ENCODE results near the gene CYB5B.

The CYB5B gene

DNA sequence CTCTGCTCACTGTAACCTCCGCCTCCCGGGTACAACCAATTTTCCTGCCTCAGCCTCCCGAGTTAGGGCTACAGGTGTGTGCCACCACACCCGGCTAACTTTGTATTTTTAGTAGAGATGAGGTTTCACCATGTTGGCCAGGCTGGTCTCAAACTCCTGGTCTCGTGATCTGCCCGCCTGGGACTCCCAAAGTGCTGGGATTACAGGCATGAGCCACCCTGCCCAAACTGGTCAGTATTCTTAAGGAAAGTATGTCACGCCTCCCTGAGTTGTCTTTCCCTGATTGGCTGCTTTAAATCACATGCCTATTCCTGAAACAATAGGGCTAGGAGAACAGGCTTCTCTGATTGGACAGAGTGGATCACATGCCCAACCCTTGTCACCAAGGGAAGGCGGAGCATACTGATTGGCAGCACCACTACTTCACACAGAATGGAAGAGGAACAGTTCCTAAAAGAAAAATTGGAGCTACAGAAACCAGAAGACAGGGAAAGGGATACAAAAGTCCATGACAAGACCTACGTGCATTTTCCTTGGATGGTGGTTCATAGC lies 17.6 kb upstream of the CYB5B start:
- ChIA-PET POLR2A (interaction anchor here (0.6 kb wide), 1 partner anchor 13 kb away, joined by 5 read pairs; no protein-coding TSS in a partner anchor), CTCF (interaction anchor here (4.8 kb wide), 1 partner anchor 10 kb away, joined by 60 read pairs; no protein-coding TSS in a partner anchor)
- TF ChIP-seq, protein P1, sequence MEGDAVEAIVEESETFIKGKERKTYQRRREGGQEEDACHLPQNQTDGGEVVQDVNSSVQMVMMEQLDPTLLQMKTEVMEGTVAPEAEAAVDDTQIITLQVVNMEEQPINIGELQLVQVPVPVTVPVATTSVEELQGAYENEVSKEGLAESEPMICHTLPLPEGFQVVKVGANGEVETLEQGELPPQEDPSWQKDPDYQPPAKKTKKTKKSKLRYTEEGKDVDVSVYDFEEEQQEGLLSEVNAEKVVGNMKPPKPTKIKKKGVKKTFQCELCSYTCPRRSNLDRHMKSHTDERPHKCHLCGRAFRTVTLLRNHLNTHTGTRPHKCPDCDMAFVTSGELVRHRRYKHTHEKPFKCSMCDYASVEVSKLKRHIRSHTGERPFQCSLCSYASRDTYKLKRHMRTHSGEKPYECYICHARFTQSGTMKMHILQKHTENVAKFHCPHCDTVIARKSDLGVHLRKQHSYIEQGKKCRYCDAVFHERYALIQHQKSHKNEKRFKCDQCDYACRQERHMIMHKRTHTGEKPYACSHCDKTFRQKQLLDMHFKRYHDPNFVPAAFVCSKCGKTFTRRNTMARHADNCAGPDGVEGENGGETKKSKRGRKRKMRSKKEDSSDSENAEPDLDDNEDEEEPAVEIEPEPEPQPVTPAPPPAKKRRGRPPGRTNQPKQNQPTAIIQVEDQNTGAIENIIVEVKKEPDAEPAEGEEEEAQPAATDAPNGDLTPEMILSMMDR (IDR thresholded peaks at IDR 0.05; ENCODE audit: insufficient read depth, low read length, missing control alignments) = no peak
- no peak overlapping the region for H3K4me3 ChIP-seq (ENCODE audit: low read depth, low read length)
- DNase-seq (ENCODE audit: low read depth, low spot score) = no peak

DNA sequence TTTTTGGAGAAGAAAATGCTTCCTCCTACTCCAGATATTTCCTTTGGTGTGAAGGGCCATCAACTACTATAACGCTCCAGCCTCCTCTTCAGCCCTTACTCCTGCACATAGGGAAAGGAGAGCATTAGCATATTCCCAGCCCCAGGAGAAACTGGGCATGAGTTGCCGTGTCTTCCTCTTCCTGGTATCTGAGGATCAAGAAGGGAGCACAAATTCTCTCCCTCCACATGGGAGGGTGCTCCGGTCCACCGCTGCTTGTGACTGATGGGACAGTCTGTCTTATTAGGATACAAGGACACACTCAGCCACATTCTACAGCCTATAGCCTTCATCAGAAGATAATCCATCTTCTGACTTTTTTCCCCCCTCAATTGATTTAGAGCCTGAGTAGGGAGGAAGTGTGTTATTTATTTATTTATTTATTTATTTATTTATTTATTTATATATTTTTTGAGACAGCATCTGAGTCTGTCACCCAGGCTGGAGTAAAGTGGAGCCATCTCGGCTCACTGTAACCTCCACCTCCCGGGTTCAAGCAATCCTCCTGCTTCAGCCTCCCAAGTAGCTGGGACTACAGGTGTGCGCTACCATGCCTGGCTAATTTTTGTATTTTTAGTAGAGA lies 16.6 kb upstream of the CYB5B start:
- no peak for DNase-seq (ENCODE audit: low read depth, low spot score)
- TF ChIP-seq, protein P1 (IDR thresholded peaks at IDR 0.05; ENCODE audit: insufficient read depth, low read length, missing control alignments) = no peak
- ChIA-PET CTCF (interaction anchor here (4.8 kb wide), 1 partner anchor 11 kb away, joined by 60 read pairs; no protein-coding TSS in a partner anchor), POLR2A (interaction anchor here (0.6 kb wide), 1 partner anchor 12 kb away, joined by 5 read pairs; no protein-coding TSS in a partner anchor)
- no peak overlapping the region for H3K4me3 ChIP-seq (ENCODE audit: low read depth, low read length)

DNA sequence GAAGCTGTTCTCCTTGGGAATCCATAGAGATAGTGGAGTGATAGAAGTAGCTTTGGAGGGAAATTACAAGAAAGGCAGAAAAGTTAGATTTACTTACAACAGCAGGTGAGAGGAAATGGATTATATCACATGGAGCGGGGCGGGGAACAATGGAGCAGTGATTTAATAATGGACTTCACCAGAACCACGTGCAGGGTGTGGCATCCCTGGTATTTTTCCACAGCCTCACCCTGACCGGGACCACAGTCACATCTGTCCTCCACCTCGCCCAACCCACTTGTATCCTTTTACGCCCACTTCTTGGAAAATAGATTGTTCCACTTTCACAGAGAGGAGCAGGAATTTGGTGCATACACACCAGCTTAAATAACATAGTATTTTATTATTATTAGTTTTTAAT lies 15.9 kb upstream of the CYB5B start:
- POLR2A ChIA-PET = no interaction called here
- no peak overlapping the region for H3K4me3 ChIP-seq (ENCODE audit: low read depth, low read length)
- CTCF ChIA-PET = interaction anchor here (0.8 to 4.8 kb wide), 2 partner anchors 10 to 12 kb away, joined by 4 to 60 read pairs; no protein-coding TSS in a partner anchor
- TF ChIP-seq, protein P1 (IDR thresholded peaks at IDR 0.05; ENCODE audit: insufficient read depth, low read length, missing control alignments) = no peak
- no peak for DNase-seq (ENCODE audit: low read depth, low spot score)

DNA sequence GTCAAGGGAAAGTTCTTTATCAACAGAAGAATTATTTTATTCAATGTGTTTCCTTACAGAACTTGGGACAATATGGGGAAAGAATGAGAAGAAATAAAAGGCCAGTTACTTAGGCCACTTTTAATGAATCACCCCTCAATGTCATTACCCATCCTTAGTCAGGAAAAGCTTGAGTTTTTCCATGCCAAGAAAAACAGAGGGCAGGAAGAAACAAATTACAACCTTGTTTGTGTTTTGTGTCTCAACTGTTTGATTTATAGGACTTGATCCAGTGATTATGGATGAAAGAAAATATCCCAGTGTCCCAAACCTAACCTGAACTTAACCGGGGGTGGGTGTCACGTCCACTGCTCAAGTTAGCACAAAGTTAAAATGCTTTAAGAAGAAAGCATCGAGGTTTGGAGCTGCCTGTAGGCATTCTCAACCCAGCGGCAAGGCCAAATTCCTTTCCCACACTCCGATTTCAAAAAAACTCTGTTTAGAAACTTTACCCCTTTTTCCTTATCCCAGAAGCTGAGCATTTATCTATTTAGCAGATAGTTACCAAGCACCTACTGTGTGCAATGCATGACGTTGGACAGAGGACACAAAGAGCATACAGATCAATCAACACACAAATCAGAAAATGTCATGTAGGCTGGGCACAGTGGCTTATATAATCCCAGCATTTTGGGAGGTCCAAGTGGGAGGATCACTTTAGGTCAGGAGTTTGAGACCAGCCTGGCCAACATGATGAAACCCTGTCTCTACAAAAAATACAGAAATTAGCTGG lies 14.0 kb upstream of the CYB5B start:
- H3K4me3 ChIP-seq (ENCODE audit: low read depth, low read length) = no peak overlapping the region
- peak; percentile 9 for DNase-seq (ENCODE audit: low read depth, low spot score)
- TF ChIP-seq, protein P1 (IDR thresholded peaks at IDR 0.05; ENCODE audit: insufficient read depth, low read length, missing control alignments) = no peak
- ChIA-PET POLR2A (no interaction called here), CTCF (interaction anchor here (0.6 to 4.8 kb wide), 3 partner anchors 14 to 286 kb away, joined by 3 to 60 read pairs (median 3); no protein-coding TSS in a partner anchor)

DNA sequence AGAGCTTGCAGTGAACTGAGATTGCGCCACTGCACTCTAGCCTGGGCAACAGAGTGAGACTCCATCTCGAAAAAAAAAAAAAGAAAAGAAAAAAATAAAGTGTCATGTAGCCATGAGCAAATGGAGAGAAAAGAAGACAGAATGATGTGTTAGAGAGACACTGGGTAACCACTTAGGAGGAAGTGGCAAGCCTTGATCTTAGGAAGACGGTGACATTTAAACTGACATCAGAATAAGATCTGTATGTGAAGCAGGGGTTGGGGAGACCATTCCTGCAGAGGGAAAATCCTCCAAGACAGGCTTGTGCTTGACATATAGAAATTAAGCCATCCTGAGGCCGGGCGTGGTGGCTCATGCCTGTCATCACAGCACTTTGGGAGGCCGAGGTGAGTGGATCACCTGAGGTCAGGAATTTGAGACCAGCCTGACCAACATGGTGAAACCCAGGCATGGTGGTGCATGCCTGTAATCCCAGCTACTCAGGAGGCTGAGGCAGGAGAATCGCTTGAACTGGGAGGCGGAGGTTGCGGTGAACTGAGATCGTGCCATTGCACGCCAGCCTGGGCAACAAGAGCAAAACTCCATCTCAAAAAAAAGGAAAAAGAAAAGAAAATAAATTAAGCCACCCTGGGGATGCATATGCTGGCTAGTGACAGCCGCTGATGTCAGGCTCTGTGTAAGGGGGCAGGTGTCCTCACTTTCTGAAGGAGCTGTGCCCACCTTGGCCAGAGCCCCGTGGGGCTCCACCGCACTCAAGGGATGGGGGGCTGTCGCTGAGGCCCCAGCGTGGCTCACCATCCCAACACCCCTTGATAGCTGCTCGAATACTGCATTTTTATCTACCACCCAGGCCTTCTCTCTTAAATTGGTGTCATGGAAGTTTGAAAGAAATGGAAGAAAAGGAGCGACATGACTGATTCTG lies 13.1 kb upstream of the CYB5B start:
- ChIA-PET CTCF (interaction anchor here (1.2 to 4.8 kb wide), 3 partner anchors 13 to 15 kb away, joined by 3 to 60 read pairs (median 5); no protein-coding TSS in a partner anchor), POLR2A (no interaction called here)
- no peak overlapping the region for H3K4me3 ChIP-seq (ENCODE audit: low read depth, low read length)
- TF ChIP-seq, protein P1 (IDR thresholded peaks at IDR 0.05; ENCODE audit: insufficient read depth, low read length, missing control alignments) = no peak
- no peak for DNase-seq (ENCODE audit: low read depth, low spot score)
